BLaER1 treated with 17β-estradiol and CSF1 and Interleukin-3, amounts not matched to agents 10 nM and 100 nM (cell line): ENCODE data around the gene TRIM15.

ENCODE experiments used
- H3K27ac ChIP-seq, 11 experiments: shearing (Covaris generic); formaldehyde crosslinking; 2 replicates each; pipeline ENCODE4 v1.8.1; 2022
- H3K27me3 ChIP-seq, 11 experiments: shearing (Covaris generic); formaldehyde crosslinking; 2 replicates each; pipeline ENCODE4 v1.8.1; 2022
- H3K36me3 ChIP-seq, 11 experiments: shearing (Covaris generic); formaldehyde crosslinking; 2 replicates each; pipeline ENCODE4 v1.8.1; 2022
- H3K4me1 ChIP-seq, 10 experiments: shearing (Covaris generic); formaldehyde crosslinking; 2 replicates each; pipeline ENCODE4 v1.8.1; 2022
- H3K4me2 ChIP-seq, 11 experiments: shearing (Covaris generic); formaldehyde crosslinking; 2 replicates each; pipeline ENCODE4 v1.8.1; 2022
- H3K4me3 ChIP-seq, 10 experiments: shearing (Covaris generic); formaldehyde crosslinking; 2 replicates each; pipeline ENCODE4 v1.8.1; 2022
- H3K9ac ChIP-seq, 11 experiments: shearing (Covaris generic); formaldehyde crosslinking; 2 replicates each; pipeline ENCODE4 v1.8.1; 2022
- H3K9me3 ChIP-seq, 11 experiments: shearing (Covaris generic); formaldehyde crosslinking; replicated peaks in 1 of 11; 2 replicates each; pipeline ENCODE4 v1.8.1; 2022
- H4K20me1 ChIP-seq, 11 experiments: shearing (Covaris generic); formaldehyde crosslinking; 2 replicates each; pipeline ENCODE4 v1.8.1; 2022
- Cebpa-rat ChIP-seq, 11 experiments: shearing (Covaris generic); IDR thresholded peaks; 2 replicates each; pipeline ENCODE4 v1.8.1; 2022

The TRIM15 gene

DNA sequence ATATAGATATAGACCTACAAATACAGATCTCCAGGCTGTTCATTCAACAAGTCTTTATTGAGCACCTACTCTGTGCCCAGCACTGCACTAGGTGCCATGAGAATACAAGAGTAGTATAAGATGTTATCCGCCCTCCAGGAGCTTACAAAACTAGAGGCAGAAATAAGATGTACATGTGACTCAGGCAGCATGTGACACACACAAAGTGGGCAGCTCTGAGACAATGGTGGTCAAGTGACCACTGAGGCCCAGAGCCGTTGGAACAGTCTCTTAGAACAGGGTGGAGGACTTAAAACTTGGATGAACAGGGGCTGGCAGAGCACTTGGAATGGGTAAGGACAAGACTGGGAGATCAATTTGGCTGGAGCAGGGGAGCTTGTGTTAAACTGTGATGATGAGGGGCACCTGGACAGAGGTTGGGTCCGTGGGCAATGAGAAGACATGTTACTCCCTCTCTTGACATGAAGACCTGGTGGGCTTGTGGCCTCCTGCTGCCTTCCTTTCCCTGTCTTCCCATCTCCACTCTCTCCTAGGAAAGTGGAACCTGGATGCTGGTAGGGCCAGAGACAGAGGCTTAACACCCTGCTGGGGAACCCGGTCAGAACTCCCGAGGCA is 21.2 kb downstream of the TRIM15 start:
- H3K4me2 ChIP-seq, result no peak overlapping the region
- H3K27ac ChIP-seq, result no peak overlapping the region
- H4K20me1 ChIP-seq, result peaks cover 0 to 15% (median 0%) of the 10 kb centered on the region in 11 experiments; a peak in 5 of 22 replicates
- no peak overlapping the region for H3K9ac ChIP-seq
- H3K4me3 ChIP-seq, result no peak overlapping the region
- H3K36me3 ChIP-seq, result peaks cover 46 to 61% (median 54%) of the 10 kb centered on the region in 11 experiments
- no peaks in the 10 kb centered on the region for H3K4me1 ChIP-seq
- H3K9me3 ChIP-seq, result peaks cover 22 to 29% (median 26%) of the 10 kb centered on the region in 11 experiments
- TF ChIP-seq Cebpa-rat (IDR thresholded peaks at IDR 0.05), result no peak
- H3K27me3 ChIP-seq, result no peaks in the 10 kb centered on the region

GRCh38 chr6:30185846-30186484 is 22.6 kb downstream of the TRIM15 start:
- H4K20me1 ChIP-seq, result peaks cover 0 to 29% (median 0%) of the 10 kb centered on the region in 11 experiments; a peak in 8 of 22 replicates
- peaks cover 8 to 15% (median 11%) of the 10 kb centered on the region in 11 experiments for H3K9me3 ChIP-seq
- no peak overlapping the region for H3K27ac ChIP-seq
- no peak for TF ChIP-seq Cebpa-rat (IDR thresholded peaks at IDR 0.05)
- no peak overlapping the region for H3K4me3 ChIP-seq
- no peaks in the 10 kb centered on the region for H3K4me1 ChIP-seq
- no peaks in the 10 kb centered on the region for H3K27me3 ChIP-seq
- peaks cover 60 to 75% (median 69%) of the 10 kb centered on the region in 11 experiments for H3K36me3 ChIP-seq
- H3K9ac ChIP-seq, result no peak overlapping the region
- no peak overlapping the region for H3K4me2 ChIP-seq

- Histone ChIP-seq H4K20me1 (peaks cover 0 to 45% (median 14%) of the 10 kb centered on the region in 11 experiments; a peak in 13 of 22 replicates), H3K4me3 (no peak overlapping the region), H3K4me1 (no peaks in the 10 kb centered on the region), H3K27me3 (no peaks in the 10 kb centered on the region), H3K27ac (no peak overlapping the region), H3K4me2 (no peak overlapping the region), H3K36me3 (peaks cover 78 to 95% (median 89%) of the 10 kb centered on the region in 11 experiments), H3K9ac (no peak overlapping the region), H3K9me3 (no peaks in the 10 kb centered on the region)
- TF ChIP-seq Cebpa-rat (IDR thresholded peaks at IDR 0.05), result no peak
Measured at GRCh38 chr6:30188541-30188940, 25.2 kb downstream of the TRIM15 start.

DNA sequence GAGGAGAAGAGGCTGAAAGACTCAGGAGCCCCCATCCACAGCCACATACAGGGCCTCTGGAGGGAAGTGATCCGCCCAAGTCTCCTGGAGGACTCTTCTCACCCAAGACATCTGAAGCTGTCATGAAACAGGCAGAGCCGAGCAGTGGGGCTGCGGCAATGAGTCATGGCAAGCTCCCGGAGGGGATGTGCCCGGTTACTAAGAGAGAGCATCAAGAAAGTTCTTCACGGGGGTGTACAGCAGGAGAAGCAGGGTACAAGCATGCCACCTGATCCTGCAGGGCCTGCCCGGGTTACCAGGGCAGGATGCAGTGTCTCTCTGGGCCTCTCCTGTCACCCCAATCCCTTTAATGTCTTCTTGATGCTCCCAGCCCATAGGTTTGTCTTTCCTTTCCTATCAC is 28.7 kb downstream of the TRIM15 start:
- Histone ChIP-seq H3K4me1 (peaks cover 0 to 8% (median under 1%) of the 10 kb centered on the region in 10 experiments; a peak in 10 of 20 replicates), H4K20me1 (peaks cover 0 to 56% (median 32%) of the 10 kb centered on the region in 11 experiments; a peak in 14 of 22 replicates), H3K36me3 (peaks cover 80 to 95% (median 90%) of the 10 kb centered on the region in 11 experiments), H3K9me3 (no peaks in the 10 kb centered on the region), H3K4me2 (no peak overlapping the region), H3K27ac (no peak overlapping the region), H3K9ac (no peak overlapping the region), H3K27me3 (no peaks in the 10 kb centered on the region), H3K4me3 (no peak overlapping the region)
- no peak for TF ChIP-seq Cebpa-rat (IDR thresholded peaks at IDR 0.05)

GRCh38 chr6:30194797-30195690 is 31.7 kb downstream of the TRIM15 start:
- Histone ChIP-seq H3K9ac (no peak overlapping the region), H3K9me3 (no peaks in the 10 kb centered on the region), H3K4me2 (no peak overlapping the region), H3K36me3 (peaks cover 82 to 97% (median 91%) of the 10 kb centered on the region in 11 experiments), H3K4me3 (no peak overlapping the region), H3K27me3 (no peaks in the 10 kb centered on the region), H4K20me1 (peaks cover 13 to 63% (median 49%) of the 10 kb centered on the region in 11 experiments; a peak in 17 of 22 replicates), H3K4me1 (peaks cover 0 to 38% (median 15%) of the 10 kb centered on the region in 10 experiments; a peak in 16 of 20 replicates), H3K27ac (no peak overlapping the region)
- TF ChIP-seq Cebpa-rat (IDR thresholded peaks at IDR 0.05), result no peak

GRCh38 chr6:30195951-30196350 is 32.6 kb downstream of the TRIM15 start:
- H3K9ac ChIP-seq, result no peak overlapping the region
- no peak for TF ChIP-seq Cebpa-rat (IDR thresholded peaks at IDR 0.05)
- no peaks in the 10 kb centered on the region for H3K27me3 ChIP-seq
- no peak overlapping the region for H3K4me2 ChIP-seq
- H3K4me3 ChIP-seq, result no peak overlapping the region
- H4K20me1 ChIP-seq, result peaks cover 23 to 58% (median 51%) of the 10 kb centered on the region in 11 experiments; a peak in 17 of 22 replicates
- H3K27ac ChIP-seq, result no peak overlapping the region
- H3K9me3 ChIP-seq, result no peaks in the 10 kb centered on the region
- H3K36me3 ChIP-seq, result peaks cover 80 to 96% (median 89%) of the 10 kb centered on the region in 11 experiments
- H3K4me1 ChIP-seq, result peaks cover 9 to 47% (median 24%) of the 10 kb centered on the region in 10 experiments

DNA sequence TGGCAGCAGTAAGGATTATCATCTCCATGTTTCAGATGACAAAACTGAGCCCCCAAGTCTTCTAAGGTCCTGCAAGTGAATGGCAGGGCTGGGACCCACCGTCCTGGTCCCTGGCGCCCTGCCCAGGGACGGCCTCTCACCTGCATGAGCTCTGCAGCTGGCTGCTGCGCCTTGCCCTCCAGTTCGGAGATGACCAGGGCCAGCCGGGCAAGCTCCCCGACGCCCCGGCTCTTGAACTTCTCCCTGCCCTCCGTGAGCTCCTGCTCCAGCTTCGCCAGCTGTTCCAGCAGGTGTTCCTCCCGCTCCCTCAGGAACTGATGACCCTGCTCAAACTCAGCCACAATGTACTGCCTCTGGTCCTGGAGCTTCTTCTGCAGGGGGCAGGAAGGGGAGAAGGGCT is 33.0 kb downstream of the TRIM15 start:
- Histone ChIP-seq H3K9ac (no peak overlapping the region), H3K4me1 (peaks cover 13 to 51% (median 28%) of the 10 kb centered on the region in 10 experiments), H4K20me1 (peaks cover 27 to 57% (median 49%) of the 10 kb centered on the region in 11 experiments; a peak in 17 of 22 replicates), H3K4me3 (no peak overlapping the region), H3K27me3 (no peaks in the 10 kb centered on the region), H3K27ac (peak overlapping the region in 1 of 11 experiments; percentile 45; a peak in 1 of 22 replicates), H3K9me3 (no peaks in the 10 kb centered on the region), H3K36me3 (peaks cover 76 to 91% (median 85%) of the 10 kb centered on the region in 11 experiments), H3K4me2 (no peak overlapping the region)
- no peak for TF ChIP-seq Cebpa-rat (IDR thresholded peaks at IDR 0.05)

- H3K27me3 ChIP-seq, result no peaks in the 10 kb centered on the region
- peak overlapping the region in 4 of 11 experiments; percentile 36 to 90 (median 45); a peak in 8 of 22 replicates for H3K4me2 ChIP-seq
- no peaks in the 10 kb centered on the region for H3K9me3 ChIP-seq
- no peak overlapping the region for H3K4me3 ChIP-seq
- H3K36me3 ChIP-seq, result peaks cover 62 to 87% (median 71%) of the 10 kb centered on the region in 11 experiments
- H3K4me1 ChIP-seq, result peaks cover 24 to 72% (median 47%) of the 10 kb centered on the region in 10 experiments
- H3K27ac ChIP-seq, result peak overlapping the region in 3 of 11 experiments; percentile 3 to 43 (median 37); a peak in 6 of 22 replicates
- no peak for TF ChIP-seq Cebpa-rat (IDR thresholded peaks at IDR 0.05)
- peaks cover 25 to 70% (median 50%) of the 10 kb centered on the region in 11 experiments; a peak in 19 of 22 replicates for H4K20me1 ChIP-seq
- H3K9ac ChIP-seq, result peak overlapping the region in 1 of 11 experiments; percentile 44; a peak in 1 of 22 replicates
Measured at GRCh38 chr6:30198166-30199084, 35.1 kb downstream of the TRIM15 start.
